Sigmoid colon (tissue), 7 donors: Measurements from ENCODE around the gene FAM111A. TPM values are rescaled to one million over a fixed set of nuclear protein-coding genes. Genes with fewer than 3 reads are reported as not detected.
A peak's percentile ranks its signal among the peaks of the same experiment; 100 is the strongest.

ENCODE experiments used
- DNase-seq: peaks from one replicate; pipeline ENCODE4 v3.0.0-alpha.2; 2019
- H3K27ac ChIP-seq, 4 donors: fragments of 200-600 bp; sonication (generic); one replicate each; pipeline ENCODE4 v1.5.1; 2016 to 2019; ENCODE audit warnings: mild to moderate bottlenecking in 1 of 4
- H3K27me3 ChIP-seq, 3 donors: fragments of 200-600 bp; sonication (generic); one replicate each; pipeline ENCODE4 v1.5.1; 2019; ENCODE audit warnings: mild to moderate bottlenecking in 1 of 3
- H3K36me3 ChIP-seq, 4 donors: fragments of 200-600 bp; sonication (generic); one replicate each; pipeline ENCODE4 v1.5.1; 2016 to 2019
- H3K4me1 ChIP-seq, 4 donors: fragments of 200-600 bp; sonication (generic); one replicate each; pipeline ENCODE4 v1.5.1; 2017 to 2019
- H3K4me3 ChIP-seq, 4 donors: fragments of 200-600 bp; sonication (generic); one replicate each; pipeline ENCODE4 v1.5.1; 2017 to 2019; ENCODE audit warnings: mild to moderate bottlenecking in 2 of 4, moderate library complexity in 1 of 4
- H3K9me3 ChIP-seq, 4 donors: fragments of 200-600 bp in 3 of 4; sonication (generic) in 3 of 4; one replicate each; pipeline versions ENCODE4 v1.5.1 to v1.6.1; 2013 to 2019
- CTCF ChIP-seq, 4 experiments: fragments of 450-650 bp in 3 of 4; fragments of 200-600 bp in 1 of 4; IDR thresholded peaks; one replicate each; pipeline ENCODE4 v1.5.1; 2016 to 2019; ENCODE audit warnings: antibody characterized with exemption in 4 of 4, mild to moderate bottlenecking in 3 of 4, moderate library complexity in 2 of 4
- EP300 ChIP-seq, 4 donors: sonication (generic); formaldehyde crosslinking; IDR thresholded peaks; one replicate each; pipeline ENCODE4 v1.6.1; 2017; ENCODE audit warnings: antibody characterized with exemption in 4 of 4
- POLR2A ChIP-seq, 2 donors: fragments of 450-650 bp; IDR thresholded peaks; one replicate each; pipeline ENCODE4 v1.6.1; 2016; ENCODE audit warnings: antibody characterized with exemption in 2 of 2, mild to moderate bottlenecking in 2 of 2, moderate library complexity in 2 of 2
- POLR2AphosphoS5 ChIP-seq, 4 donors: sonication (generic); formaldehyde crosslinking; IDR thresholded peaks; one replicate each; pipeline ENCODE4 v1.6.1; 2017; ENCODE audit warnings: antibody characterized with exemption in 4 of 4
- WGBS, 2 donors: extraction: QIAGEN DNeasy Blood & Tissue Kit; methylation state at CpG; one replicate each; pipeline ENCODE4 v1.1.7; 2013; 5-methylcytosine and 5-hydroxymethylcytosine counted together
- intact Hi-C: fragments of 100-400 bp; cut with DNase I; formaldehyde crosslinking; loops from one replicate; pipeline ENCODE4 v1.15.1; 2023
- polyA plus RNA-seq, 3 donors: library from polyadenylated mRNA; stranded (reverse); fragments of 200-250 nt; gene quantifications; one replicate each; pipeline ENCODE4 v1.2.3, GENCODE V29; 2013
- total RNA-seq, 4 donors: library from RNA; depleted of rRNA; stranded (reverse); fragments of >200 nt; gene quantifications; one replicate each; pipeline ENCODE4 v1.1.0, GENCODE V29; 2016
- donor health status: healthy with polysubstance abuse.
- donor health status: Bipolar disorder and iron deficiency.
- donor health status: healthy.

Gene FAM111A
- total and polyA plus RNA-seq, 7 donors = 6.6 to 33.4 (median 26.0) TPM

GRCh38 chr11:59187587-59187986 is 44.9 kb downstream of the FAM111A start:
- no peak for TF ChIP-seq EP300 (IDR thresholded peaks at IDR 0.05)
- TF ChIP-seq POLR2AphosphoS5 (IDR thresholded peaks at IDR 0.05) = peak; percentile 55 to 69 (median 61)
- intact Hi-C loops = no loop called here
- H3K27me3 ChIP-seq = peaks cover 0 to 8% (median 0%) of the 10 kb centered on the region in 3 donors
- peaks cover 0 to 14% (median 8%) of the 10 kb centered on the region in 4 donors for H3K4me1 ChIP-seq
- no peaks in the 10 kb centered on the region for H3K9me3 ChIP-seq
- peaks cover 0 to 12% (median 2%) of the 10 kb centered on the region in 4 donors for H3K36me3 ChIP-seq
- WGBS, 2 donors = 41 to 69% methylated on average over 6 of the region's 6 CpGs
- H3K4me3 ChIP-seq = no peak overlapping the region
- peak; percentile 94 for DNase-seq
- H3K27ac ChIP-seq = peak overlapping the region in 3 of 4 donors; percentile 20 to 54 (median 29)

GRCh38 chr11:59188954-59189353 is 46.3 kb downstream of the FAM111A start:
- Histone ChIP-seq H3K27me3 (peaks cover 0 to 8% (median 0%) of the 10 kb centered on the region in 3 donors), H3K27ac (no peak overlapping the region), H3K9me3 (no peaks in the 10 kb centered on the region), H3K4me1 (peaks cover 0 to 14% (median 8%) of the 10 kb centered on the region in 4 donors), H3K36me3 (peaks cover 0 to 12% (median 2%) of the 10 kb centered on the region in 4 donors), H3K4me3 (no peak overlapping the region)
- intact Hi-C loops = no loop called here
- WGBS, 2 donors = 80 to 87% methylated on average over 4 of the region's 4 CpGs
- TF ChIP-seq CTCF (IDR thresholded peaks at IDR 0.05) (no peak), POLR2A (IDR thresholded peaks at IDR 0.05) (no peak), POLR2AphosphoS5 (IDR thresholded peaks at IDR 0.05) (no peak), EP300 (IDR thresholded peaks at IDR 0.05) (no peak)
- no peak for DNase-seq

- TF ChIP-seq EP300 (IDR thresholded peaks at IDR 0.05) (no peak), CTCF (IDR thresholded peaks at IDR 0.05) (no peak), POLR2AphosphoS5 (IDR thresholded peaks at IDR 0.05) (no peak), POLR2A (IDR thresholded peaks at IDR 0.05) (no peak)
- H3K4me3 ChIP-seq = no peak overlapping the region
- intact Hi-C loops = no loop called here
- peaks cover 0 to 13% (median 2%) of the 10 kb centered on the region in 4 donors for H3K36me3 ChIP-seq
- H3K9me3 ChIP-seq = no peaks in the 10 kb centered on the region
- WGBS, 2 donors = 12 to 46% methylated on average over 4 of the region's 4 CpGs
- H3K4me1 ChIP-seq = peaks cover 0 to 14% (median 8%) of the 10 kb centered on the region in 4 donors
- H3K27me3 ChIP-seq = peaks cover 0 to 8% (median 0%) of the 10 kb centered on the region in 3 donors
- DNase-seq = no peak
- no peak overlapping the region for H3K27ac ChIP-seq
Measured at GRCh38 chr11:59189986-59190385, 47.3 kb downstream of the FAM111A start.

- peaks cover 0 to 8% (median 0%) of the 10 kb centered on the region in 3 donors for H3K27me3 ChIP-seq
- intact Hi-C loops = no loop called here
- H3K9me3 ChIP-seq = no peaks in the 10 kb centered on the region
- no peak for TF ChIP-seq POLR2A (IDR thresholded peaks at IDR 0.05)
- TF ChIP-seq EP300 (IDR thresholded peaks at IDR 0.05) = no peak
- no peak for TF ChIP-seq POLR2AphosphoS5 (IDR thresholded peaks at IDR 0.05)
- no peak for TF ChIP-seq CTCF (IDR thresholded peaks at IDR 0.05)
- H3K36me3 ChIP-seq = peaks cover 0 to 20% (median 2%) of the 10 kb centered on the region in 4 donors
- no peak overlapping the region for H3K4me3 ChIP-seq
- H3K4me1 ChIP-seq = peaks cover 0 to 14% (median 8%) of the 10 kb centered on the region in 4 donors
- WGBS, 2 donors = 23 to 62% methylated on average over 4 of the region's 4 CpGs
- DNase-seq = no peak
- H3K27ac ChIP-seq = no peak overlapping the region
Measured at GRCh38 chr11:59191095-59191494, 48.4 kb downstream of the FAM111A start.

- TF ChIP-seq POLR2A (IDR thresholded peaks at IDR 0.05) (no peak), EP300 (IDR thresholded peaks at IDR 0.05) (no peak), CTCF (IDR thresholded peaks at IDR 0.05) (no peak), POLR2AphosphoS5 (IDR thresholded peaks at IDR 0.05) (no peak)
- 61 to 83% methylated on average over 8 of the region's 8 CpGs for WGBS, 2 donors
- peaks cover 0 to 3% (median 0%) of the 10 kb centered on the region in 3 donors for H3K27me3 ChIP-seq
- H3K36me3 ChIP-seq = peaks cover 0 to 20% (median 2%) of the 10 kb centered on the region in 4 donors
- DNase-seq = no peak
- H3K4me3 ChIP-seq = no peak overlapping the region
- H3K4me1 ChIP-seq = peaks cover 0 to 10% (median 4%) of the 10 kb centered on the region in 4 donors
- H3K9me3 ChIP-seq = no peaks in the 10 kb centered on the region
- no peak overlapping the region for H3K27ac ChIP-seq
- intact Hi-C loops = no loop called here
Measured at GRCh38 chr11:59191890-59192289, 49.2 kb downstream of the FAM111A start.
